Dermis microvascular lymphatic vessel endothelial cell (primary cell): Measurements from ENCODE around the gene ERP44. TPM values are rescaled to one million over a fixed set of nuclear protein-coding genes. Genes with fewer than 3 reads are reported as not detected.
"Not testable (repeated sequence)": the region's sequence is repeated elsewhere in the genome, so short reads cannot be mapped to it uniquely, and the experiment has no call there.

Source experiments
- DNase-seq, 2 donors: peaks; one replicate each; pipeline versions ENCODE4 v3.0.0 to v3.0.0-alpha.2; 2010; ENCODE audit warnings: low read depth in 2 of 2
- total RNA-seq: library from RNA; depleted of rRNA; stranded (reverse); fragments of >200 nt; gene quantifications from 2 replicates; pipeline ENCODE4 v1.2.1, GENCODE V29; 2014

The ERP44 gene
- 5.6 and 7.8 TPM in 2 replicates for total RNA-seq

- DNase-seq = peak; percentile 97 to 99
Observed at GRCh38 chr9:100098887-100099721, at the start of gene ERP44, which contains the start of gene INVS. Gene ERP44, minus strand, starts transcription at chr9:100099000. Its CDS starts 160 bp downstream, at chr9:100098840. Gene INVS, plus strand, starts transcription at chr9:100099243. Its CDS starts 5,279 bp downstream, at chr9:100104522.

GRCh38 chr9:100145976-100146375, 47.2 kb upstream of the ERP44 start:
- not testable (repeated sequence) for DNase-seq

- DNase-seq = not testable (repeated sequence)
Observed at GRCh38 chr9:100145167-100145934, 46.6 kb upstream of the ERP44 start.

- DNase-seq = not testable (repeated sequence)
Observed at GRCh38 chr9:100141862-100142261, 43.1 kb upstream of the ERP44 start.

- DNase-seq = not testable (repeated sequence)
Observed at GRCh38 chr9:100140303-100140702, 41.5 kb upstream of the ERP44 start.

- DNase-seq = peak in 1 of 2 donors; percentile 14
Observed at GRCh38 chr9:100136799-100137198, 38.0 kb upstream of the ERP44 start.

- no peak for DNase-seq
Observed at GRCh38 chr9:100134731-100135130, 35.9 kb upstream of the ERP44 start.

GRCh38 chr9:100131875-100132430, 33.2 kb upstream of the ERP44 start:
- DNase-seq = no peak

GRCh38 chr9:100131216-100131615, 32.4 kb upstream of the ERP44 start:
- no peak for DNase-seq

- DNase-seq = no peak
Observed at GRCh38 chr9:100129772-100130171, 31.0 kb upstream of the ERP44 start.

- no peak for DNase-seq
Observed at GRCh38 chr9:100126423-100126822, 27.6 kb upstream of the ERP44 start.

GRCh38 chr9:100125910-100126309, 27.1 kb upstream of the ERP44 start:
- DNase-seq = no peak

- no peak for DNase-seq
Observed at GRCh38 chr9:100125236-100125635, 26.4 kb upstream of the ERP44 start.

- no peak for DNase-seq
Observed at GRCh38 chr9:100120286-100120685, 21.5 kb upstream of the ERP44 start.

GRCh38 chr9:100117316-100117715, 18.5 kb upstream of the ERP44 start:
- no peak for DNase-seq

GRCh38 chr9:100112677-100113336, 14.0 kb upstream of the ERP44 start:
- DNase-seq = no peak

GRCh38 chr9:100111235-100111634, 12.4 kb upstream of the ERP44 start:
- peak; percentile 33 to 64 for DNase-seq

- peak in 1 of 2 donors; percentile 15 for DNase-seq
Observed at GRCh38 chr9:100108559-100108958, 9.8 kb upstream of the ERP44 start.

GRCh38 chr9:100106616-100107015, 7.8 kb upstream of the ERP44 start:
- DNase-seq = no peak

GRCh38 chr9:100105861-100106260, 7.1 kb upstream of the ERP44 start:
- DNase-seq = no peak

GRCh38 chr9:100104314-100104713, 5.5 kb upstream of the ERP44 start:
- DNase-seq = no peak

- no peak for DNase-seq
Observed at GRCh38 chr9:100101608-100102007, 2.8 kb upstream of the ERP44 start.
